ENCODE results near the gene TF. TPM values are rescaled to one million over a fixed set of nuclear protein-coding genes. Genes with fewer than 3 reads are reported as not detected.

TF gene
- total and polyA plus RNA-seq, 10 donors, result 1.7 to 81.8 (median 3.9) TPM

DNA sequence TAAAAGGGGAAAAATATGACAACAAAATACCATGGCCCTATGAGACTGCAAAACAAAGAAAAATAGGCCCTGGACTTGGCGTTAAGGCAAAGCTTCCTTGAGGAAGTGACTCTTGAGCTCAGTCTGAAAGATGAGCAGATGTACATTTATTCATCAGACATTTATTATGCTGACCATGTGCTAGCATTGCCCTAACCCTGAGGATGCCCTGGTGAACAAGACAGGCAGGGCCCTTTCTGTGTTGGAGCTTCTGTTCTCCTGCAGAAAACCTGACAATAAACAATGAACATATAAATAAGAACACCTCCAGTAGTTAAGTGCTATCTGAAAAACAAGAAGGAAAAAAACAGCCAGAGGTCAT lies 12.4 kb downstream of the TF start:
- no peak for DNase-seq
- intact Hi-C loops (cut with DNase I; ENCODE audit: low total_unique reads), result no loop called here
- Histone ChIP-seq H3K27me3 (replicated peaks in 1 of 7) (peaks cover 0 to 8% (median 0%) of the 10 kb centered on the region in 7 donors), H3K4me3 (no peak overlapping the region), H3K27ac (no peak overlapping the region), H3K4me1 (no peaks in the 10 kb centered on the region), H3K9me3 (no peaks in the 10 kb centered on the region), H3K36me3 (no peaks in the 10 kb centered on the region)
- no peak for TF ChIP-seq POLR2AphosphoS5 (IDR thresholded peaks at IDR 0.05)
- no peak for TF ChIP-seq POLR2A (IDR thresholded peaks at IDR 0.05)
- TF ChIP-seq, protein P1, sequence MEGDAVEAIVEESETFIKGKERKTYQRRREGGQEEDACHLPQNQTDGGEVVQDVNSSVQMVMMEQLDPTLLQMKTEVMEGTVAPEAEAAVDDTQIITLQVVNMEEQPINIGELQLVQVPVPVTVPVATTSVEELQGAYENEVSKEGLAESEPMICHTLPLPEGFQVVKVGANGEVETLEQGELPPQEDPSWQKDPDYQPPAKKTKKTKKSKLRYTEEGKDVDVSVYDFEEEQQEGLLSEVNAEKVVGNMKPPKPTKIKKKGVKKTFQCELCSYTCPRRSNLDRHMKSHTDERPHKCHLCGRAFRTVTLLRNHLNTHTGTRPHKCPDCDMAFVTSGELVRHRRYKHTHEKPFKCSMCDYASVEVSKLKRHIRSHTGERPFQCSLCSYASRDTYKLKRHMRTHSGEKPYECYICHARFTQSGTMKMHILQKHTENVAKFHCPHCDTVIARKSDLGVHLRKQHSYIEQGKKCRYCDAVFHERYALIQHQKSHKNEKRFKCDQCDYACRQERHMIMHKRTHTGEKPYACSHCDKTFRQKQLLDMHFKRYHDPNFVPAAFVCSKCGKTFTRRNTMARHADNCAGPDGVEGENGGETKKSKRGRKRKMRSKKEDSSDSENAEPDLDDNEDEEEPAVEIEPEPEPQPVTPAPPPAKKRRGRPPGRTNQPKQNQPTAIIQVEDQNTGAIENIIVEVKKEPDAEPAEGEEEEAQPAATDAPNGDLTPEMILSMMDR (IDR thresholded peaks at IDR 0.05 in 8 of 11, conservative IDR thresholded peaks at IDR 0.05 in 3 of 11), result no peak
- WGBS, 5 donors, result 57 to 88% (median 64%) methylated on average over 1 of the region's 1 CpG

DNA sequence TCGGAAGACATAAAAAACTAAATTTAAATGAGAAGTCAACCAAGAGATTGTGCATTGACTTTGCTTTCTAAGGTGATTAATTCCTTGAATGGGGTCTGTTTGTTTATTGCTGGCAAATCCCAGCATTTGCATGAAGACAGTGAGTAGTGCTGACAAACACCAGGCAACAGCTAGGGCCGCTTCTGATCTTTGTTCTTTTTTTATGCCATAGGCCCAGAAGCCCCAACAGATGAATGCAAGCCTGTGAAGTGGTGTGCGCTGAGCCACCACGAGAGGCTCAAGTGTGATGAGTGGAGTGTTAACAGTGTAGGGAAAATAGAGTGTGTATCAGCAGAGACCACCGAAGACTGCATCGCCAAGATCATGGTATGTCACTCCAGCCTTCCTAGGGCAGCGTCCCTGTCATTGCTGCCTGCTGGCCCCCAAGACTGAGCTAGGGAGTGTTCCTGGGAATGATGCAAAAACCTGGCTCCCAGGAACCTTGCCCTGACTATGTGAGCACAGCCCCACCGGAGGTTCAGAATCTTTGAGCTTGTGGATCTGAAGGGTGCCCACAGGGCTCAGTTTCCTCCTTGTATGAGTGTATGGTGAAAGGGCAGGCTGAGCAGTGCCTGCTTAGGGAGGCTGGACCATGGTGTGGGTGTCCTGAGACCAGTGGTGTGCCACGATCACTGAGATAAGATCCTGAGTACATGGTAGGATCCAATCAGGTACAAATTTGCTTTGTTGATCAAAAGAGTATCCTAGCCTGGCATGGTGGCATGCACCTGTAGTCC lies 13.0 kb downstream of the TF start:
- intact Hi-C loops (cut with DNase I; ENCODE audit: low total_unique reads), result no loop called here
- Histone ChIP-seq H3K4me3 (no peak overlapping the region), H3K4me1 (peaks cover 0 to 4% (median 0%) of the 10 kb centered on the region in 6 donors), H3K27ac (no peak overlapping the region), H3K9me3 (no peaks in the 10 kb centered on the region), H3K36me3 (no peaks in the 10 kb centered on the region), H3K27me3 (replicated peaks in 1 of 7) (peaks cover 0 to 8% (median 0%) of the 10 kb centered on the region in 7 donors)
- TF ChIP-seq, protein P1 (IDR thresholded peaks at IDR 0.05 in 8 of 11, conservative IDR thresholded peaks at IDR 0.05 in 3 of 11), result no peak
- TF ChIP-seq POLR2A (IDR thresholded peaks at IDR 0.05) (no peak), POLR2AphosphoS5 (IDR thresholded peaks at IDR 0.05) (no peak)
- 88 to 92% (median 90%) methylated on average over 7 to 9 of the region's 9 CpGs for WGBS, 5 donors
- DNase-seq, result no peak

DNA sequence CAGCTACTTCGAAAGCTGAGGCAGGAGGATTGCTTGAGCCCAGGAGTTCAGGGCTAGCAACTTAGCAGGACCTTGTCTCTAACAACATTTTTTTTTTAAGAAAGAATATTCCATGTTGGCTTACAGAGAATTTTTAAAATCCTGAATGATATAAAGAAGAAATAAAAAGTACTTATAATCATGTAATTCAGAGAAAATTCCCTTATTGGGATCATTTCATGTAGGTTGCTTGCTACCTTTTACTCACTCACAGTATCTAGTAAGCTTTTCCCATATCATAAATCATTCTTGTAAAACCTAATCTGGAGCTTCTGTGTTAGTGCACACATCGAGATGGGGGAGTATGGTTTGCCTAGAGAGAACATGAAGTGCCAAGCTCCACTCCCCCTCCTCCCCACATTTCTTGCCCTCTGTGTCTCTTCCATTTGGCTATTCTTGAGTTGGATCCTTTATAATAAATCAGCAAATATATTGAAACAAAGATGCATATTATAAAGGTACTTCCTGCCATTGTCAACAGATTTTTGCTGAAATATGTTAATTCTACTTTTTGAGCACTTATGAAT lies 13.6 kb downstream of the TF start:
- intact Hi-C loops (cut with DNase I; ENCODE audit: low total_unique reads), result no loop called here
- H3K9me3 ChIP-seq, result no peaks in the 10 kb centered on the region
- TF ChIP-seq POLR2AphosphoS5 (IDR thresholded peaks at IDR 0.05), result no peak
- TF ChIP-seq, protein P1 (IDR thresholded peaks at IDR 0.05 in 8 of 11, conservative IDR thresholded peaks at IDR 0.05 in 3 of 11), result no peak
- no peak for TF ChIP-seq POLR2A (IDR thresholded peaks at IDR 0.05)
- no peak for DNase-seq
- H3K27me3 ChIP-seq (replicated peaks in 1 of 7), result peaks cover 0 to 8% (median 0%) of the 10 kb centered on the region in 7 donors
- H3K36me3 ChIP-seq, result no peaks in the 10 kb centered on the region
- 68 to 77% (median 68%) methylated on average over 2 of the region's 2 CpGs for WGBS, 5 donors
- H3K4me3 ChIP-seq, result no peak overlapping the region
- H3K4me1 ChIP-seq, result peaks cover 0 to 5% (median 3%) of the 10 kb centered on the region in 6 donors
- H3K27ac ChIP-seq, result no peak overlapping the region

DNA sequence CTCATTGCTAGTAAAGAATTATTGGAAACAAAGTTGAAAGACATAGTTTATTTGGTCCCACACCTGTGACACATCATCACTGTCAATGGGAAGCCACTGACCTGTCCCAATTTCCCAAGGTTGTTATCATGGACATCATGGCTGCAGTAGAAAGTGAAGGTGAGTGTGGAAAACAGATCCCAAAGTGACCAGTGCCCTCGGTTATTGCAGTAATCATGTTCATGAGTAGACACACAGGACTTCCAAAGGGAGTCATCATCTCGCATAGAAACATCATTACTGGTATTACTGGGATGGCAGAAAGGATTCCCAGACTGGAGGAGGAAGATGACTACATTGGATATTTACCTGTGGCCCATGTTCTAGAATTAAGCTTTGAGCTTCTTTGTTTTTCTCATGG lies 14.7 kb downstream of the TF start:
- intact Hi-C loops (cut with DNase I; ENCODE audit: low total_unique reads), result no loop called here
- TF ChIP-seq POLR2A (IDR thresholded peaks at IDR 0.05) (no peak), POLR2AphosphoS5 (IDR thresholded peaks at IDR 0.05) (no peak)
- TF ChIP-seq, protein P1 (IDR thresholded peaks at IDR 0.05 in 8 of 11, conservative IDR thresholded peaks at IDR 0.05 in 3 of 11), result no peak

More for the DNA sequence above, 14.7 kb downstream of the TF start:
- H3K9me3 ChIP-seq, result no peaks in the 10 kb centered on the region
- no peaks in the 10 kb centered on the region for H3K36me3 ChIP-seq
- no peak overlapping the region for H3K27ac ChIP-seq
- H3K27me3 ChIP-seq (replicated peaks in 1 of 7), result peaks cover 0 to 8% (median 0%) of the 10 kb centered on the region in 7 donors
- no peak overlapping the region for H3K4me3 ChIP-seq
- 86 to 94% (median 90%) methylated on average over 2 of the region's 2 CpGs for WGBS, 5 donors
- DNase-seq, result no peak
- peaks cover 0 to 6% (median 3%) of the 10 kb centered on the region in 6 donors for H3K4me1 ChIP-seq
